Neural cell (in vitro differentiated cells): ENCODE measurements around the gene LAMTOR1. TPM values are rescaled to one million over a fixed set of nuclear protein-coding genes. Genes with fewer than 3 reads are reported as not detected.
"Not testable (repeated sequence)": the region's sequence is repeated elsewhere in the genome, so short reads cannot be mapped to it uniquely, and the experiment has no call there.

Experiments used
- H2AFZ ChIP-seq: fragments of 200-600, 300-800 bp; sonication (generic), shearing (Covaris generic); 2 replicates; pipeline ENCODE4 v1.6.0; 2014; ENCODE audit warnings: low read depth, mild to moderate bottlenecking, antibody characterized with exemption, low read length, moderate library complexity
- H3F3A ChIP-seq: fragments of 200-600 bp; shearing (Covaris generic); 2 replicates; pipeline ENCODE4 v1.6.1; 2016; ENCODE audit warnings: mild to moderate bottlenecking, moderate library complexity, mixed read lengths, antibody characterized with exemption, low read length; ENCODE audit not compliant: insufficient read depth, poor library complexity, severe bottlenecking
- H3K27ac ChIP-seq: fragments of 200-600, 300-800 bp; sonication (generic), shearing (Covaris generic); 2 replicates; pipeline ENCODE4 v1.5.1; 2014; ENCODE audit warnings: mild to moderate bottlenecking, low read length, moderate library complexity
- H3K27me3 ChIP-seq: fragments of 300-800, 200-600 bp; sonication (generic), shearing (Covaris generic); 2 replicates; pipeline ENCODE4 v1.6.0; 2014; ENCODE audit warnings: mild to moderate bottlenecking, low read depth, low read length, moderate library complexity; ENCODE audit not compliant: insufficient read depth
- H3K36me3 ChIP-seq: fragments of 300-800, 200-600 bp; sonication (generic), shearing (Covaris generic); 2 replicates; pipeline ENCODE4 v1.5.1; 2014; ENCODE audit warnings: mild to moderate bottlenecking, antibody characterized with exemption, low read length, moderate library complexity; ENCODE audit not compliant: insufficient read depth
- H3K4me2 ChIP-seq: fragments of 300-800, 200-600 bp; sonication (generic), shearing (Covaris generic); 2 replicates; pipeline ENCODE4 v1.6.0; 2014; ENCODE audit warnings: mild to moderate bottlenecking, low read length
- H3K4me3 ChIP-seq: fragments of 300-800, 200-600 bp; sonication (generic), shearing (Covaris generic); 2 replicates; pipeline ENCODE4 v1.5.1; 2014; ENCODE audit warnings: mild to moderate bottlenecking, low read length, moderate library complexity
- H3K79me2 ChIP-seq: fragments of 200-600 bp; shearing (Covaris generic); replicated peaks from 2 replicates; pipeline ENCODE4 v1.6.0; 2014; ENCODE audit warnings: mild to moderate bottlenecking, low read length, moderate library complexity; ENCODE audit not compliant: insufficient read depth
- H3K9ac ChIP-seq: fragments of 300-800, 200-600 bp; sonication (generic), shearing (Covaris generic); 2 replicates; pipeline ENCODE4 v1.6.1; 2016; ENCODE audit warnings: mild to moderate bottlenecking, low read length, mixed read lengths
- H3K9me2 ChIP-seq: fragments of 200-600 bp; shearing (Covaris generic); 2 replicates; pipeline ENCODE4 v1.6.1; 2016; ENCODE audit warnings: mild to moderate bottlenecking, low read length, mixed read lengths; ENCODE audit not compliant: insufficient read depth
- H3K9me3 ChIP-seq: fragments of 200-600, 300-800 bp; sonication (generic), shearing (Covaris generic); 2 replicates; pipeline ENCODE4 v1.6.1; 2016; ENCODE audit warnings: mild to moderate bottlenecking, mixed run types, low read length, moderate library complexity, mixed read lengths
- H4K20me1 ChIP-seq: fragments of 200-600 bp; shearing (Covaris generic); 2 replicates; pipeline ENCODE4 v1.6.1; 2016; ENCODE audit warnings: mild to moderate bottlenecking, mixed run types; ENCODE audit not compliant: insufficient read depth
- EP300 ChIP-seq: fragments of 450-650 bp; conservative IDR thresholded peaks from 2 replicates; pipeline ENCODE4 v1.6.1; 2014; ENCODE audit warnings: antibody characterized with exemption, mild to moderate bottlenecking, moderate library complexity; ENCODE audit not compliant: poor library complexity, severe bottlenecking
- EZH2 ChIP-seq: fragments of 200-600, 300-800 bp; shearing (Covaris generic), sonication (generic); IDR thresholded peaks from 2 replicates; pipeline ENCODE4 v1.6.1; 2014; ENCODE audit warnings: antibody characterized with exemption, low read length, borderline replicate concordance, mild to moderate bottlenecking; ENCODE audit not compliant: insufficient read depth, poor library complexity, severe bottlenecking
- MXI1 ChIP-seq: fragments of 450-650 bp; conservative IDR thresholded peaks from 2 replicates; pipeline ENCODE4 v1.6.1; 2014; ENCODE audit warnings: antibody characterized with exemption, mild to moderate bottlenecking; ENCODE audit not compliant: poor library complexity, severe bottlenecking
- POLR2AphosphoS5 ChIP-seq: IDR thresholded peaks from 2 replicates; pipeline ENCODE4 v1.6.1; 2012
- SMC3 ChIP-seq: fragments of 450-650 bp; conservative IDR thresholded peaks from 2 replicates; pipeline ENCODE4 v1.6.1; 2014; ENCODE audit warnings: antibody characterized with exemption, mild to moderate bottlenecking, moderate library complexity; ENCODE audit not compliant: poor library complexity
- TAF1 ChIP-seq: IDR thresholded peaks from 2 replicates; pipeline ENCODE4 v1.6.1; 2012; ENCODE audit warnings: low read depth
- polyA plus RNA-seq: library from polyadenylated mRNA; depleted of rRNA; stranded (reverse); fragments of >200 nt; gene quantifications from 2 replicates; pipeline ENCODE4 v1.2.3, GENCODE V29; 2014
- TF ChIP-seq, protein P1 (sequence below): IDR thresholded peaks from 2 replicates; pipeline ENCODE4 v1.6.1; 2012; ENCODE audit warnings: borderline replicate concordance
- TF ChIP-seq, protein P2 (sequence below): fragments of 450-650 bp; IDR thresholded peaks from 2 replicates; pipeline ENCODE4 v1.5.1; 2014; ENCODE audit warnings: antibody characterized with exemption, mild to moderate bottlenecking, moderate library complexity; ENCODE audit not compliant: poor library complexity, severe bottlenecking

Gene LAMTOR1
- polyA plus RNA-seq, 1 donor from 2014 or later: 108 TPM

DNA sequence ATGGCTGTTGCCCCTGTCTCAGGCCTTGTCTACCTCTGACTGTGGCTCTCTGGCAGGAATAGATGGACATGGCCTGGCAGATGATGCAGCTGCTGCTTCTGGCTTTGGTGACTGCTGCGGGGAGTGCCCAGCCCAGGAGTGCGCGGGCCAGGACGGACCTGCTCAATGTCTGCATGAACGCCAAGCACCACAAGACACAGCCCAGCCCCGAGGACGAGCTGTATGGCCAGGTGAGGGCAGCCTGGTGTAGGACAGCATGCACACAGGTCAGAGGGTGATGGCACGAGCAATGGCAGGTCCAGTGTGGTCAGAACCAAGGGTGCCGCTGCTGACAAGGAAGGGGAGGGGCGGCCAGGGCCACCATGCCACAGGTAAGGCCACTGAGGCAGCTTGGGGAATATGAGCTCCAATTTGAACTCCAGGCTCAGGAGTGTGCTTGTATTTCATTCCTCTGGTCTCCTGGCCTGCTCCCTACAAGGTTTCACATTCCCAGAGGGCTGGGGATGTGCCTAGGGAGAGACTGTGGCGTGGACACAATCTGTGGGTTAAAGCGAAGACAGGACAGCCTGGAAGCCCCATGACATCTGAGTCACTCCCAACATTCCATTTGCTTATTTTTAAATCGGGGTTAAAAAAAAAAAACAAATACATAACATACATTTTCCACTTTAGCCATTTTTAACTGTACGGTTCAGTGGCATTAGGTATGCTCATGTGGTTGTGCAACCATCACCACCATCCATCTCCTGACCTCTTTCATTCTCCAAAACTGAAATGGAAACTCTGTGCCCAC is 33.0 kb upstream of the LAMTOR1 start:
- H3K4me3 ChIP-seq: no peak overlapping the region
- no peaks in the 10 kb centered on the region for H3K36me3 ChIP-seq
- no peaks in the 10 kb centered on the region for H3K9me3 ChIP-seq
- H3K79me2 ChIP-seq: no peaks in the 10 kb centered on the region
- H3K9me2 ChIP-seq: no peaks in the 10 kb centered on the region
- H2AFZ ChIP-seq: no peak overlapping the region
- no peak for TF ChIP-seq POLR2AphosphoS5
- TF ChIP-seq SMC3: no peak
- TF ChIP-seq EZH2: no peak
- no peak for TF ChIP-seq TAF1
- no peak for TF ChIP-seq MXI1
- no peak for TF ChIP-seq EP300
- TF ChIP-seq, protein P1, sequence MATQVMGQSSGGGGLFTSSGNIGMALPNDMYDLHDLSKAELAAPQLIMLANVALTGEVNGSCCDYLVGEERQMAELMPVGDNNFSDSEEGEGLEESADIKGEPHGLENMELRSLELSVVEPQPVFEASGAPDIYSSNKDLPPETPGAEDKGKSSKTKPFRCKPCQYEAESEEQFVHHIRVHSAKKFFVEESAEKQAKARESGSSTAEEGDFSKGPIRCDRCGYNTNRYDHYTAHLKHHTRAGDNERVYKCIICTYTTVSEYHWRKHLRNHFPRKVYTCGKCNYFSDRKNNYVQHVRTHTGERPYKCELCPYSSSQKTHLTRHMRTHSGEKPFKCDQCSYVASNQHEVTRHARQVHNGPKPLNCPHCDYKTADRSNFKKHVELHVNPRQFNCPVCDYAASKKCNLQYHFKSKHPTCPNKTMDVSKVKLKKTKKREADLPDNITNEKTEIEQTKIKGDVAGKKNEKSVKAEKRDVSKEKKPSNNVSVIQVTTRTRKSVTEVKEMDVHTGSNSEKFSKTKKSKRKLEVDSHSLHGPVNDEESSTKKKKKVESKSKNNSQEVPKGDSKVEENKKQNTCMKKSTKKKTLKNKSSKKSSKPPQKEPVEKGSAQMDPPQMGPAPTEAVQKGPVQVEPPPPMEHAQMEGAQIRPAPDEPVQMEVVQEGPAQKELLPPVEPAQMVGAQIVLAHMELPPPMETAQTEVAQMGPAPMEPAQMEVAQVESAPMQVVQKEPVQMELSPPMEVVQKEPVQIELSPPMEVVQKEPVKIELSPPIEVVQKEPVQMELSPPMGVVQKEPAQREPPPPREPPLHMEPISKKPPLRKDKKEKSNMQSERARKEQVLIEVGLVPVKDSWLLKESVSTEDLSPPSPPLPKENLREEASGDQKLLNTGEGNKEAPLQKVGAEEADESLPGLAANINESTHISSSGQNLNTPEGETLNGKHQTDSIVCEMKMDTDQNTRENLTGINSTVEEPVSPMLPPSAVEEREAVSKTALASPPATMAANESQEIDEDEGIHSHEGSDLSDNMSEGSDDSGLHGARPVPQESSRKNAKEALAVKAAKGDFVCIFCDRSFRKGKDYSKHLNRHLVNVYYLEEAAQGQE: no peak
- no peaks in the 10 kb centered on the region for H3K27me3 ChIP-seq
- no peak overlapping the region for H3K4me2 ChIP-seq
- no peaks in the 10 kb centered on the region for H3F3A ChIP-seq
- H4K20me1 ChIP-seq: no peaks in the 10 kb centered on the region
- H3K27ac ChIP-seq: no peak overlapping the region
- no peak overlapping the region for H3K9ac ChIP-seq

DNA sequence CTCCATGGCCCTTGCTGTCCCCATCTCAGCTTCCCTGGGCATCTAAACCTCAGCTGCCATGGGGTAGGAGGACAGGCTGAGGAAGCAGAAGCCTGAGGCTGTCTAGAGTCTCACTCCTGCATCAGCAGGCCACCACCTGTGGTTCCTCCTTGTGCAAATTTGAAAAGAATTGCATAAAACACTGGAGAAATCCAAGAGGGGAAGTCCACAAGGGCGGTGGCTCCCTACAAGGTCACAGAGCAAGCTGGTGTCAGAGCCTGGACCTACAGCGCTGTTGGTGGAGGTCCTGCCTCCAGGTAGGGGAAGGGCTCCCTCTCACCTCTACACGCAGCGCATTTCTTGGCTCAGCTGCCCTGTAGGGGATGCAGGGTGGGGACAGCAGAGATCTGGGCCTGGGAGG is 32.4 kb upstream of the LAMTOR1 start, which contains the start of gene FOLR3:
FOLR3 (plus strand) TSS at position 253 of the 400 bp plus-strand sequence. CDS start 228 bp downstream, outside the sequence.
- H3K27me3 ChIP-seq, H3K9me2 ChIP-seq, H3K4me2 ChIP-seq, H4K20me1 ChIP-seq, H3K79me2 ChIP-seq, H3K9me3 ChIP-seq, H3K27ac ChIP-seq, H2AFZ ChIP-seq, H3F3A ChIP-seq, H3K9ac ChIP-seq, H3K4me3 ChIP-seq, H3K36me3 ChIP-seq: not testable (repeated sequence)

DNA sequence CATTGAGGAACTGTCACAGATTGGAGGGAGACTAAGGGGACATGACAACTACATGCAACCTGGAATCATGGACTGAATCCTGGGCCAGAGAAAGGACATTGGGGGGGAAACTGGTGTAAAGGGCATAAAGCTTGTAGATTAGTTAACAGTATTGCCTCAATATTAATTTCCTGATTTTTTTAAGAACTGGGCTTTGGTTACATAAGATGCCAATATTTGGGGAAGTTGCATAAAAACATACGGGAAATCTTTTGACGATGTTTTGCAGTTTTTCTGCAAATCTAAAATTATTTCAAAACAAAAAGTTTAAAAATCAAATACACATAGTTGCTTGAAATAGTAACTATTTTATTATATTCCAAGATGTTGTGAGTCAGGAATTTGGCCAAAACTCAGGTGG is 29.5 kb upstream of the LAMTOR1 start:
- Histone ChIP-seq H3K9ac (no peak overlapping the region), H4K20me1 (no peaks in the 10 kb centered on the region), H3K36me3 (no peaks in the 10 kb centered on the region), H3K4me3 (no peak overlapping the region), H3K27ac (no peak overlapping the region), H3F3A (no peaks in the 10 kb centered on the region), H3K9me2 (no peaks in the 10 kb centered on the region), H3K4me2 (no peak overlapping the region), H3K9me3 (peaks cover 9% of the 10 kb centered on the region), H2AFZ (no peak overlapping the region), H3K27me3 (no peaks in the 10 kb centered on the region), H3K79me2 (no peaks in the 10 kb centered on the region)
- TF ChIP-seq, protein P2, sequence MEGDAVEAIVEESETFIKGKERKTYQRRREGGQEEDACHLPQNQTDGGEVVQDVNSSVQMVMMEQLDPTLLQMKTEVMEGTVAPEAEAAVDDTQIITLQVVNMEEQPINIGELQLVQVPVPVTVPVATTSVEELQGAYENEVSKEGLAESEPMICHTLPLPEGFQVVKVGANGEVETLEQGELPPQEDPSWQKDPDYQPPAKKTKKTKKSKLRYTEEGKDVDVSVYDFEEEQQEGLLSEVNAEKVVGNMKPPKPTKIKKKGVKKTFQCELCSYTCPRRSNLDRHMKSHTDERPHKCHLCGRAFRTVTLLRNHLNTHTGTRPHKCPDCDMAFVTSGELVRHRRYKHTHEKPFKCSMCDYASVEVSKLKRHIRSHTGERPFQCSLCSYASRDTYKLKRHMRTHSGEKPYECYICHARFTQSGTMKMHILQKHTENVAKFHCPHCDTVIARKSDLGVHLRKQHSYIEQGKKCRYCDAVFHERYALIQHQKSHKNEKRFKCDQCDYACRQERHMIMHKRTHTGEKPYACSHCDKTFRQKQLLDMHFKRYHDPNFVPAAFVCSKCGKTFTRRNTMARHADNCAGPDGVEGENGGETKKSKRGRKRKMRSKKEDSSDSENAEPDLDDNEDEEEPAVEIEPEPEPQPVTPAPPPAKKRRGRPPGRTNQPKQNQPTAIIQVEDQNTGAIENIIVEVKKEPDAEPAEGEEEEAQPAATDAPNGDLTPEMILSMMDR: no peak
- TF ChIP-seq, protein P1: no peak
- TF ChIP-seq SMC3 (no peak), POLR2AphosphoS5 (no peak), TAF1 (no peak), EP300 (no peak)
